K562 (cell line): Measurements from ENCODE around the gene RNF19B. TPM values are rescaled to one million over a fixed set of nuclear protein-coding genes. Genes with fewer than 3 reads are reported as not detected.

Experiments used
- ARID4B ChIP-seq: sonication (generic); formaldehyde crosslinking; IDR thresholded peaks from 2 replicates; pipeline ENCODE4 v1.8.0; 2022; ENCODE audit warnings: mild to moderate bottlenecking, missing genetic modification reagents
- ETV5 ChIP-seq: sonication (generic); formaldehyde crosslinking; IDR thresholded peaks from 2 replicates; pipeline ENCODE4 v1.4.0; 2020; ENCODE audit warnings: low read depth, mild to moderate bottlenecking, missing genetic modification reagents
- GTF2E2 ChIP-seq: fragments of 200-800 bp; sonication (Bioruptor generic); IDR thresholded peaks from 2 replicates; pipeline ENCODE4 v1.6.1; 2016; ENCODE audit warnings: missing genetic modification characterization, missing compliant biosample characterization
- HNRNPLL ChIP-seq: fragments of 200-400 bp; formaldehyde crosslinking; IDR thresholded peaks from 2 replicates; pipeline ENCODE4 v1.6.1; 2017; ENCODE audit warnings: low read length, low read depth, mild to moderate bottlenecking; ENCODE audit not compliant: poor library complexity, severe bottlenecking
- KDM4B ChIP-seq, 2 experiments: fragments of 450-650 bp in 1 of 2; sonication (generic) in 1 of 2; IDR thresholded peaks; 2 replicates each; pipeline ENCODE4 v1.6.1; 2016 to 2017; ENCODE audit warnings: borderline replicate concordance in 2 of 2, antibody characterized with exemption in 1 of 2, low read depth in 1 of 2, mild to moderate bottlenecking in 1 of 2
- NBN ChIP-seq: fragments of 450-650 bp; IDR thresholded peaks from 2 replicates; pipeline ENCODE4 v1.6.1; 2016; ENCODE audit warnings: low read depth, mild to moderate bottlenecking
- NEUROD1 ChIP-seq: fragments of 150-350 bp; IDR thresholded peaks from 2 replicates; pipeline ENCODE4 v1.6.1; 2014; ENCODE audit warnings: borderline replicate concordance, low read length, low read depth; ENCODE audit not compliant: partially characterized antibody
- RBFOX2 ChIP-seq: fragments of 200-400 bp; formaldehyde crosslinking; IDR thresholded peaks from 2 replicates; pipeline ENCODE4 v1.6.1; 2017; ENCODE audit warnings: low read depth, mild to moderate bottlenecking, low read length, moderate library complexity
- RREB1 ChIP-seq: fragments of 250-450 bp; sonication (Bioruptor Pico); IDR thresholded peaks from 2 replicates; pipeline ENCODE4 v1.4.0; 2020
- SIN3B ChIP-seq: fragments of 450-650 bp; IDR thresholded peaks from 2 replicates; pipeline ENCODE4 v1.6.1; 2017; ENCODE audit warnings: low read depth, mild to moderate bottlenecking, moderate library complexity
- UBTF ChIP-seq, 2 experiments: IDR thresholded peaks; 2 replicates each; pipeline ENCODE4 v1.6.1; 2012; ENCODE audit warnings: improper control_type of control experiment in 2 of 2, low read depth in 2 of 2, low read length in 2 of 2, borderline replicate concordance in 1 of 2
- ZBTB17 ChIP-seq: fragments of 450-650 bp; formaldehyde crosslinking; IDR thresholded peaks from 2 replicates; pipeline ENCODE4 v1.4.0; 2020; ENCODE audit warnings: mild to moderate bottlenecking
- ZNF324 ChIP-seq: fragments of 250-450 bp; sonication (Bioruptor Pico); IDR thresholded peaks from 2 replicates; pipeline ENCODE4 v1.4.0; 2020; ENCODE audit warnings: mild to moderate bottlenecking
- polyA plus RNA-seq, 8 experiments: library from polyadenylated mRNA; depleted of rRNA in 4 of 8; stranded (reverse) in 5 of 8; unstranded in 3 of 8; fragments of >200 nt; fragmentation: Nextera tagmentation in 2 of 8; fragmentation: Illumina TruSeq in 1 of 8; extraction: Ambion mirVana in 2 of 8; extraction: Trizol in 1 of 8; gene quantifications; 2 replicates each; pipeline versions ENCODE4 v1.2.1 to v1.2.3, GENCODE V29; 2011 to 2014; ENCODE audit warnings: inconsistent platforms in 1 of 8, missing spikeins in 1 of 8
- total RNA-seq, 7 experiments: library from RNA; depleted of rRNA in 6 of 7; stranded (reverse); fragments of >200 nt in 6 of 7; fragmentation: Illumina TruSeq in 2 of 7; extraction: Trizol in 2 of 7; gene quantifications; 2 replicates each; pipeline versions ENCODE4 v1.2.1 to v1.2.3, GENCODE V29; 2011 to 2021; ENCODE audit warnings: low replicate concordance in 1 of 7

Gene RNF19B
- total and polyA plus RNA-seq, 9 of the 15 experiments (the other 6 are each of a cell fraction or from before 2014, with no cell fraction given) = 2.6 to 14.9 (median 10.1) TPM

- TF ChIP-seq RREB1 (CRISPR knock-in tag) (no peak), ZNF324 (CRISPR knock-in tag) (no peak), RBFOX2 (no peak), SIN3B (no peak), ZBTB17 (no peak), GTF2E2 (peak; percentile 66; the same call in 1 of the 2 replicates), ARID4B (CRISPR knock-in tag) (no peak), HNRNPLL (no peak), ETV5 (CRISPR knock-in tag) (peak; percentile 68; the same call in 1 of the 2 replicates), NBN (peak; percentile 62; the same call in 1 of the 2 replicates), NEUROD1 (no peak), KDM4B (IDR thresholded peaks at IDR 0.05; ENCODE audit: borderline replicate concordance in 2 of 2, low read depth in 1 of 2) (no peak), UBTF (IDR thresholded peaks at IDR 0.05; ENCODE audit: borderline replicate concordance in 1 of 2, low read depth in 2 of 2, low read length in 2 of 2) (peak in 1 of 2 experiments; percentile 35; a peak in 1 of 4 replicates)
These were observed 16.6 kb upstream of the RNF19B start (continued) for GRCh38 chr1:32981003-32981901.
